ENCODE measurements around the gene RABAC1.

RABAC1 gene

GRCh38 chr19:41933693-41934426 is 25.3 kb downstream of the RABAC1 start:
- Mint-ChIP-seq H3K4me1 (peaks cover 76% of the 10 kb centered on the region), H3K27me3 (ENCODE audit: low read depth, poor library complexity) (peaks cover 4% of the 10 kb centered on the region), H3K27ac (no peak overlapping the region), H3K4me3 (peak overlapping the region; percentile 16), H3K36me3 (ENCODE audit: low read depth) (no peaks in the 10 kb centered on the region), H3K9me3 (no peaks in the 10 kb centered on the region)
- no peak for TF ChIP-seq CTCF (IDR thresholded peaks at IDR 0.05)
- no peak for DNase-seq

GRCh38 chr19:41932720-41933332 is 26.3 kb downstream of the RABAC1 start:
- no peaks in the 10 kb centered on the region for H3K36me3 Mint-ChIP-seq (ENCODE audit: low read depth)
- no peaks in the 10 kb centered on the region for H3K27me3 Mint-ChIP-seq (ENCODE audit: low read depth, poor library complexity)
- TF ChIP-seq CTCF (IDR thresholded peaks at IDR 0.05), result no peak
- no peaks in the 10 kb centered on the region for H3K9me3 Mint-ChIP-seq
- no peak overlapping the region for H3K4me3 Mint-ChIP-seq
- DNase-seq, result no peak
- peaks cover 75% of the 10 kb centered on the region for H3K4me1 Mint-ChIP-seq
- no peak overlapping the region for H3K27ac Mint-ChIP-seq

GRCh38 chr19:41932259-41932719 is 26.8 kb downstream of the RABAC1 start:
- no peaks in the 10 kb centered on the region for H3K36me3 Mint-ChIP-seq (ENCODE audit: low read depth)
- no peak for TF ChIP-seq CTCF (IDR thresholded peaks at IDR 0.05)
- H3K9me3 Mint-ChIP-seq, result no peaks in the 10 kb centered on the region
- DNase-seq, result no peak
- H3K4me3 Mint-ChIP-seq, result no peak overlapping the region
- no peaks in the 10 kb centered on the region for H3K27me3 Mint-ChIP-seq (ENCODE audit: low read depth, poor library complexity)
- no peak overlapping the region for H3K27ac Mint-ChIP-seq
- peaks cover 70% of the 10 kb centered on the region for H3K4me1 Mint-ChIP-seq

- DNase-seq, result no peak
- no peak overlapping the region for H3K27ac Mint-ChIP-seq
- H3K36me3 Mint-ChIP-seq (ENCODE audit: low read depth), result no peaks in the 10 kb centered on the region
- peak; percentile 31 for TF ChIP-seq CTCF (IDR thresholded peaks at IDR 0.05)
- no peaks in the 10 kb centered on the region for H3K9me3 Mint-ChIP-seq
- H3K27me3 Mint-ChIP-seq (ENCODE audit: low read depth, poor library complexity), result no peaks in the 10 kb centered on the region
- H3K4me1 Mint-ChIP-seq, result peaks cover 59% of the 10 kb centered on the region
- no peak overlapping the region for H3K4me3 Mint-ChIP-seq
Observed at GRCh38 chr19:41930926-41931592, 28.1 kb downstream of the RABAC1 start.

GRCh38 chr19:41930322-41930722 is 28.8 kb downstream of the RABAC1 start:
- Mint-ChIP-seq H3K36me3 (ENCODE audit: low read depth) (no peaks in the 10 kb centered on the region), H3K4me3 (peak overlapping the region; percentile 15), H3K27me3 (ENCODE audit: low read depth, poor library complexity) (no peaks in the 10 kb centered on the region)

More at GRCh38 chr19:41930322-41930722, 28.8 kb downstream of the RABAC1 start:
- Mint-ChIP-seq H3K4me1 (peaks cover 54% of the 10 kb centered on the region), H3K9me3 (no peaks in the 10 kb centered on the region), H3K27ac (no peak overlapping the region)
- TF ChIP-seq CTCF (IDR thresholded peaks at IDR 0.05), result no peak
- no peak for DNase-seq

Measured in nephron progenitor cell (in vitro differentiated cells).